Smooth muscle cell (in vitro differentiated cells): ENCODE results near the gene ZNF235. TPM values are rescaled to one million over a fixed set of nuclear protein-coding genes. Genes with fewer than 3 reads are reported as not detected.
"Not testable (repeated sequence)": the region's sequence is repeated elsewhere in the genome, so short reads cannot be mapped to it uniquely, and the experiment has no call there.

Experiments used
- DNase-seq: peaks from one replicate; lab custom pipeline; 2025; ENCODE audit not compliant: unreplicated experiment; lab: John Stamatoyannopoulos, UW
- H2AFZ ChIP-seq: fragments of 200-600 bp; sonication (generic); 2 replicates; pipeline ENCODE4 v1.6.0; 2016; ENCODE audit warnings: antibody characterized with exemption, low read depth, mild to moderate bottlenecking
- H3F3A ChIP-seq: fragments of 200-600 bp; sonication (generic); 2 replicates; pipeline ENCODE4 v1.6.0; 2017; ENCODE audit warnings: antibody characterized with exemption, low read depth
- H3K27ac ChIP-seq: fragments of 200-600 bp; sonication (generic); 2 replicates; pipeline ENCODE4 v1.5.1; 2016; ENCODE audit warnings: low read depth, mild to moderate bottlenecking
- H3K27me3 ChIP-seq: fragments of 200-600 bp; sonication (generic); 2 replicates; pipeline ENCODE4 v1.6.1; 2016; ENCODE audit warnings: low read depth, mild to moderate bottlenecking
- H3K36me3 ChIP-seq: fragments of 200-600 bp; sonication (generic); 2 replicates; pipeline ENCODE4 v1.5.1; 2016; ENCODE audit warnings: low read depth
- H3K4me1 ChIP-seq: fragments of 200-600 bp; sonication (generic); 2 replicates; pipeline ENCODE4 v1.5.1; 2016; ENCODE audit warnings: low read depth
- H3K4me2 ChIP-seq: fragments of 200-600 bp; sonication (generic); 2 replicates; pipeline ENCODE4 v1.6.0; 2016; ENCODE audit warnings: mild to moderate bottlenecking
- H3K4me3 ChIP-seq: fragments of 200-600 bp; sonication (generic); 2 replicates; pipeline ENCODE4 v1.5.1; 2016; ENCODE audit warnings: mild to moderate bottlenecking
- H3K79me2 ChIP-seq: fragments of 200-600 bp; sonication (generic); 2 replicates; pipeline ENCODE4 v1.6.0; 2016; ENCODE audit warnings: low read depth, mild to moderate bottlenecking
- H3K9ac ChIP-seq: fragments of 200-600 bp; sonication (generic); 2 replicates; pipeline ENCODE4 v1.6.0; 2016; ENCODE audit warnings: low read depth
- H3K9me3 ChIP-seq: fragments of 200-600 bp; sonication (generic); replicated peaks from 2 replicates; pipeline ENCODE4 v1.5.1; 2016; ENCODE audit warnings: low read depth
- H4K20me1 ChIP-seq: fragments of 200-600 bp; sonication (generic); 2 replicates; pipeline ENCODE4 v1.6.0; 2016; ENCODE audit warnings: low read depth
- CTCF ChIP-seq: fragments of 200-600 bp; sonication (generic); IDR thresholded peaks from 2 replicates; pipeline ENCODE4 v1.5.1; 2017; ENCODE audit warnings: borderline replicate concordance, mild to moderate bottlenecking, antibody characterized with exemption; ENCODE audit not compliant: insufficient read depth, poor library complexity, severe bottlenecking
- WGBS: methylation state at CpG from one replicate; pipeline ENCODE4 v1.1.7; 2016; ENCODE audit warnings: low lambda C conversion rate; 5-methylcytosine and 5-hydroxymethylcytosine counted together
- polyA plus RNA-seq: library from polyadenylated mRNA; unstranded; fragments of >200 nt; fragmentation: Nextera tagmentation; extraction: Ambion mirVana; gene quantifications from 2 replicates; pipeline ENCODE4 v1.2.1, GENCODE V29; 2016
- total RNA-seq: library from RNA; depleted of rRNA; stranded (reverse); fragments of >200 nt; gene quantifications from 2 replicates; pipeline ENCODE4 v1.2.3, GENCODE V29; 2014

The ZNF235 gene
- total and polyA plus RNA-seq, 2 experiments from 2014 or later = 0.85 to 1.3 TPM

- Histone ChIP-seq H4K20me1 (peaks cover 5% of the 10 kb centered on the region), H3K4me1 (no peaks in the 10 kb centered on the region), H3K27me3 (no peaks in the 10 kb centered on the region), H3K9ac (no peak overlapping the region), H3K4me3 (no peak overlapping the region), H3K4me2 (no peak overlapping the region), H3F3A (no peaks in the 10 kb centered on the region), H3K9me3 (peaks cover 4% of the 10 kb centered on the region), H3K36me3 (peaks cover 38% of the 10 kb centered on the region), H3K27ac (no peak overlapping the region), H3K79me2 (peaks cover 24% of the 10 kb centered on the region), H2AFZ (no peak overlapping the region)
- 96% methylated on average over 2 of the region's 2 CpGs for WGBS
- DNase-seq = no peak
- TF ChIP-seq CTCF = no peak
These were observed 37.0 kb upstream of the ZNF235 start for GRCh38 chr19:44341794-44342193.

- H4K20me1 ChIP-seq, H3F3A ChIP-seq, DNase-seq, H3K27ac ChIP-seq, H3K4me2 ChIP-seq, H3K4me1 ChIP-seq, H2AFZ ChIP-seq, H3K9ac ChIP-seq, H3K4me3 ChIP-seq, H3K27me3 ChIP-seq, H3K79me2 ChIP-seq: not testable (repeated sequence)
- Histone ChIP-seq H3K36me3 (peaks cover 90% of the 10 kb centered on the region), H3K9me3 (peaks cover 53% of the 10 kb centered on the region)
- 82% methylated on average over 3 of the region's 3 CpGs for WGBS
These were observed 29.8 kb upstream of the ZNF235 start for GRCh38 chr19:44334639-44335038.

GRCh38 chr19:44332145-44332544, 27.3 kb upstream of the ZNF235 start:
- 100% methylated on average over 1 of the region's 1 CpG for WGBS
- no peak for DNase-seq
- Histone ChIP-seq H3K36me3 (peaks cover 96% of the 10 kb centered on the region), H3K4me3 (peak overlapping the region; percentile 3), H3K4me1 (no peaks in the 10 kb centered on the region), H3K27me3 (no peaks in the 10 kb centered on the region), H3F3A (no peaks in the 10 kb centered on the region), H2AFZ (no peak overlapping the region), H3K27ac (no peak overlapping the region), H3K9ac (no peak overlapping the region), H3K4me2 (no peak overlapping the region), H3K9me3 (peaks cover 69% of the 10 kb centered on the region), H3K79me2 (peaks cover 4% of the 10 kb centered on the region), H4K20me1 (no peaks in the 10 kb centered on the region)
- no peak for TF ChIP-seq CTCF

- Histone ChIP-seq H3K4me2 (no peak overlapping the region), H3K9ac (no peak overlapping the region), H3K27me3 (no peaks in the 10 kb centered on the region), H4K20me1 (no peaks in the 10 kb centered on the region), H3K9me3 (peaks cover 20% of the 10 kb centered on the region), H3K4me3 (no peak overlapping the region), H2AFZ (no peak overlapping the region), H3K79me2 (no peaks in the 10 kb centered on the region), H3K4me1 (no peaks in the 10 kb centered on the region), H3K36me3 (peaks cover 9% of the 10 kb centered on the region), H3K27ac (no peak overlapping the region), H3F3A (no peaks in the 10 kb centered on the region)
- no peak for TF ChIP-seq CTCF
- no peak for DNase-seq
- 72% methylated on average over 2 of the region's 2 CpGs for WGBS
These were observed 11.1 kb upstream of the ZNF235 start for GRCh38 chr19:44315883-44316282.
